Activated CD4-positive, alpha-beta T cell treated with anti-CD3 and anti-CD28 coated beads for 36 hours (primary cell): ENCODE results near the gene SKA3. TPM values are rescaled to one million over a fixed set of nuclear protein-coding genes. Genes with fewer than 3 reads are reported as not detected.
"Not testable (repeated sequence)": the region's sequence is repeated elsewhere in the genome, so short reads cannot be mapped to it uniquely, and the experiment has no call there.

Experiments used
- ATAC-seq: fragments of 200-7000 bp; cut with Tn5 transposase; one replicate; pipeline ENCODE4 v1.10.0; 2021; ENCODE audit warnings: mild to moderate bottlenecking, moderate library complexity
- CTCF ChIA-PET: fragments of 350-600 bp; sonication (Branson Sonifier 250); formaldehyde crosslinking; loops from one replicate; lab custom pipeline; 2021; ENCODE audit warnings: antibody characterized with exemption; lab: Charles Lee
- POLR2A ChIA-PET: fragments of 350-600 bp; sonication (Branson Sonifier 250); formaldehyde crosslinking; loops from one replicate; lab custom pipeline; 2021; ENCODE audit warnings: antibody characterized with exemption, inconsistent platforms; lab: Charles Lee
- DNase-seq: peaks from one replicate; pipeline ENCODE4 v3.0.0-alpha.2; 2020
- H3K27ac Mint-ChIP-seq: one replicate; pipeline ENCODE4 v1.8.0; 2021; ENCODE audit warnings: mixed read lengths
- H3K27me3 Mint-ChIP-seq: one replicate; pipeline ENCODE4 v1.8.0; 2021; ENCODE audit warnings: mixed read lengths
- H3K36me3 Mint-ChIP-seq: one replicate; pipeline ENCODE4 v1.8.0; 2021; ENCODE audit warnings: low read depth, mixed read lengths
- H3K4me1 Mint-ChIP-seq: one replicate; pipeline ENCODE4 v1.8.0; 2021; ENCODE audit warnings: mixed read lengths
- H3K4me3 Mint-ChIP-seq: one replicate; pipeline ENCODE4 v1.8.0; 2021; ENCODE audit warnings: mild to moderate bottlenecking, moderate library complexity, mixed read lengths
- H3K9me3 Mint-ChIP-seq: one replicate; pipeline ENCODE4 v1.8.0; 2021; ENCODE audit warnings: low read depth, mixed read lengths
- intact Hi-C, 2 experiments: fragments of 100-400 bp; cut with DNase I in 1 of 2; cut with micrococcal nuclease in 1 of 2; formaldehyde crosslinking; loops; one replicate each; pipeline versions ENCODE4 v1.14.2 to v1.15.1; 2022 to 2024; cut with DNase I, micrococcal nuclease
- total RNA-seq, 2 experiments: library from RNA; stranded (reverse); gene quantifications; one replicate each; pipeline ENCODE4 v1.2.3, GENCODE V29; 2021

Gene SKA3
- total RNA-seq, 2 experiments from 2014 or later = 40.7 to 53.7 TPM

GRCh38 chr13:21135833-21136232, 40.5 kb downstream of the SKA3 start:
- H3K27ac Mint-ChIP-seq, H3K4me1 Mint-ChIP-seq, H3K4me3 Mint-ChIP-seq, ATAC-seq, H3K9me3 Mint-ChIP-seq, POLR2A ChIA-PET, intact Hi-C loops, H3K27me3 Mint-ChIP-seq, H3K36me3 Mint-ChIP-seq, DNase-seq: not testable (repeated sequence)
- CTCF ChIA-PET = interaction anchor here (0.7 kb wide), 1 partner anchor 10 kb away, joined by 3 read pairs; no protein-coding TSS in a partner anchor

GRCh38 chr13:21134475-21134874, 41.9 kb downstream of the SKA3 start:
- POLR2A ChIA-PET = no interaction called here
- CTCF ChIA-PET = interaction anchor here (1.1 kb wide), 1 partner anchor 343 kb away, joined by 4 read pairs; no protein-coding TSS in a partner anchor
- ATAC-seq (no peak), DNase-seq (no peak)
- Mint-ChIP-seq H3K27ac (no peak overlapping the region), H3K4me3 (no peak overlapping the region), H3K36me3 (no peaks in the 10 kb centered on the region), H3K27me3 (peaks cover 8% of the 10 kb centered on the region), H3K4me1 (peaks cover 1% of the 10 kb centered on the region), H3K9me3 (no peaks in the 10 kb centered on the region)
- intact Hi-C loops = loop anchor here in 1 of 2 experiments (5.0 kb wide), 1 partner anchor 192 kb away; no protein-coding TSS in a partner anchor

GRCh38 chr13:21133077-21133476, 43.3 kb downstream of the SKA3 start:
- no peaks in the 10 kb centered on the region for H3K4me1 Mint-ChIP-seq
- H3K27ac Mint-ChIP-seq = no peak overlapping the region
- intact Hi-C loops = loop anchor here in 1 of 2 experiments (2.0 to 5.0 kb wide), 2 partner anchors 22 to 191 kb away; no protein-coding TSS in a partner anchor
- H3K4me3 Mint-ChIP-seq = no peak overlapping the region
- H3K9me3 Mint-ChIP-seq = no peaks in the 10 kb centered on the region
- no peak for ATAC-seq
- POLR2A ChIA-PET = no interaction called here
- peaks cover 8% of the 10 kb centered on the region for H3K27me3 Mint-ChIP-seq
- CTCF ChIA-PET = interaction anchor here (0.9 kb wide), 1 partner anchor 16 kb away, joined by 3 read pairs; no protein-coding TSS in a partner anchor
- no peaks in the 10 kb centered on the region for H3K36me3 Mint-ChIP-seq
- no peak for DNase-seq

GRCh38 chr13:21130116-21130515, 46.2 kb downstream of the SKA3 start:
- Mint-ChIP-seq H3K27ac (no peak overlapping the region), H3K36me3 (no peaks in the 10 kb centered on the region), H3K9me3 (no peaks in the 10 kb centered on the region), H3K4me3 (no peak overlapping the region), H3K4me1 (no peaks in the 10 kb centered on the region), H3K27me3 (peaks cover 5% of the 10 kb centered on the region)
- no peak for ATAC-seq
- intact Hi-C loops = loop anchor here in 1 of 2 experiments (5.0 kb wide), 1 partner anchor 188 kb away; no protein-coding TSS in a partner anchor
- no peak for DNase-seq
- POLR2A ChIA-PET = no interaction called here
- CTCF ChIA-PET = interaction anchor here (0.6 to 1.7 kb wide), 3 partner anchors 36 to 109 kb away, joined by 3 to 4 read pairs (median 3); no protein-coding TSS in a partner anchor

- no peak overlapping the region for H3K4me3 Mint-ChIP-seq
- ATAC-seq (no peak), DNase-seq (no peak)
- CTCF ChIA-PET = no interaction called here
- intact Hi-C loops = no loop called here
- no peaks in the 10 kb centered on the region for H3K9me3 Mint-ChIP-seq
- no peak overlapping the region for H3K27ac Mint-ChIP-seq
- no peaks in the 10 kb centered on the region for H3K4me1 Mint-ChIP-seq
- POLR2A ChIA-PET = no interaction called here
- H3K27me3 Mint-ChIP-seq = no peaks in the 10 kb centered on the region
- H3K36me3 Mint-ChIP-seq = no peaks in the 10 kb centered on the region
Observed at GRCh38 chr13:21124852-21125251, 51.5 kb downstream of the SKA3 start.

GRCh38 chr13:21123956-21124355, 52.4 kb downstream of the SKA3 start:
- CTCF ChIA-PET = no interaction called here
- H3K4me3 Mint-ChIP-seq = no peak overlapping the region

GRCh38 chr13:21121616-21122015, 54.7 kb downstream of the SKA3 start:
- ATAC-seq = no peak

More at GRCh38 chr13:21123956-21124355, 52.4 kb downstream of the SKA3 start:
- no peaks in the 10 kb centered on the region for H3K27me3 Mint-ChIP-seq
- H3K4me1 Mint-ChIP-seq = no peaks in the 10 kb centered on the region
- POLR2A ChIA-PET = no interaction called here
- no peaks in the 10 kb centered on the region for H3K9me3 Mint-ChIP-seq
- no peak for ATAC-seq
- DNase-seq = no peak
- intact Hi-C loops = no loop called here
- H3K27ac Mint-ChIP-seq = no peak overlapping the region
- H3K36me3 Mint-ChIP-seq = no peaks in the 10 kb centered on the region

GRCh38 chr13:21120191-21120590, 56.2 kb downstream of the SKA3 start:
- Mint-ChIP-seq H3K27ac (no peak overlapping the region), H3K4me3 (no peak overlapping the region), H3K27me3 (no peaks in the 10 kb centered on the region), H3K36me3 (no peaks in the 10 kb centered on the region), H3K9me3 (no peaks in the 10 kb centered on the region), H3K4me1 (no peaks in the 10 kb centered on the region)
- DNase-seq (no peak), ATAC-seq (no peak)
- intact Hi-C loops = no loop called here
- POLR2A ChIA-PET = no interaction called here
- CTCF ChIA-PET = interaction anchor here (0.6 kb wide), 1 partner anchor 169 kb away, joined by 3 read pairs; no protein-coding TSS in a partner anchor

More at GRCh38 chr13:21121616-21122015, 54.7 kb downstream of the SKA3 start:
- CTCF ChIA-PET = no interaction called here
- Mint-ChIP-seq H3K36me3 (no peaks in the 10 kb centered on the region), H3K27ac (no peak overlapping the region), H3K27me3 (no peaks in the 10 kb centered on the region), H3K4me1 (no peaks in the 10 kb centered on the region), H3K9me3 (no peaks in the 10 kb centered on the region), H3K4me3 (no peak overlapping the region)
- intact Hi-C loops = no loop called here
- DNase-seq = no peak
- POLR2A ChIA-PET = no interaction called here

- no peaks in the 10 kb centered on the region for H3K27me3 Mint-ChIP-seq
- ChIA-PET POLR2A (no interaction called here), CTCF (interaction anchor here (1.3 kb wide), 1 partner anchor 257 kb away, joined by 3 read pairs; no protein-coding TSS in a partner anchor)
- H3K4me3 Mint-ChIP-seq = no peak overlapping the region
- no peak overlapping the region for H3K27ac Mint-ChIP-seq
- no peaks in the 10 kb centered on the region for H3K36me3 Mint-ChIP-seq
- no peak for ATAC-seq
- no peak for DNase-seq
- no peaks in the 10 kb centered on the region for H3K9me3 Mint-ChIP-seq
- intact Hi-C loops = no loop called here
- no peaks in the 10 kb centered on the region for H3K4me1 Mint-ChIP-seq
Observed at GRCh38 chr13:21119526-21119925, 56.8 kb downstream of the SKA3 start.

GRCh38 chr13:21118180-21118579, 58.2 kb downstream of the SKA3 start:
- no peak for DNase-seq

GRCh38 chr13:21117104-21117809, 59.1 kb downstream of the SKA3 start:
- CTCF ChIA-PET = no interaction called here
- Mint-ChIP-seq H3K4me1 (no peaks in the 10 kb centered on the region), H3K36me3 (no peaks in the 10 kb centered on the region), H3K9me3 (no peaks in the 10 kb centered on the region), H3K27me3 (no peaks in the 10 kb centered on the region), H3K27ac (no peak overlapping the region), H3K4me3 (no peak overlapping the region)
- ATAC-seq = no peak
- intact Hi-C loops = no loop called here
- POLR2A ChIA-PET = no interaction called here
- DNase-seq = no peak

More at GRCh38 chr13:21118180-21118579, 58.2 kb downstream of the SKA3 start:
- Mint-ChIP-seq H3K27me3 (no peaks in the 10 kb centered on the region), H3K4me3 (no peak overlapping the region), H3K4me1 (no peaks in the 10 kb centered on the region), H3K27ac (no peak overlapping the region), H3K36me3 (no peaks in the 10 kb centered on the region), H3K9me3 (no peaks in the 10 kb centered on the region)
- ChIA-PET CTCF (interaction anchor here (0.6 to 0.7 kb wide), 3 partner anchors 9 to 404 kb away, joined by 3 read pairs; no protein-coding TSS in a partner anchor), POLR2A (no interaction called here)
- no peak for ATAC-seq
- intact Hi-C loops = no loop called here

- intact Hi-C loops = no loop called here
- H3K36me3 Mint-ChIP-seq = no peaks in the 10 kb centered on the region
- ATAC-seq = no peak
- H3K9me3 Mint-ChIP-seq = no peaks in the 10 kb centered on the region
- no peaks in the 10 kb centered on the region for H3K4me1 Mint-ChIP-seq
- ChIA-PET CTCF (interaction anchor here (0.6 kb wide), 1 partner anchor 94 kb away, joined by 3 read pairs; no protein-coding TSS in a partner anchor), POLR2A (no interaction called here)
- H3K4me3 Mint-ChIP-seq = no peak overlapping the region
- DNase-seq = no peak
- no peak overlapping the region for H3K27ac Mint-ChIP-seq
- H3K27me3 Mint-ChIP-seq = no peaks in the 10 kb centered on the region
Observed at GRCh38 chr13:21116141-21116540, 60.2 kb downstream of the SKA3 start.
